Endothelial cell of umbilical vein (primary cell): Measurements from ENCODE around the gene CACNA1C. TPM values are rescaled to one million over a fixed set of nuclear protein-coding genes. Genes with fewer than 3 reads are reported as not detected.

Experiments
- BruUV-seq: library from RNA; stranded (reverse); fragments of 400-500 nt; replicated peaks from 2 replicates; lab custom pipeline; 2021; lab: Mats Ljungman, UMichigan
- CTCF ChIA-PET: fragments of 300-600, 350-600 bp; sonication (Branson Sonifier 250); formaldehyde crosslinking; loops from one replicate; lab custom pipeline; 2021; ENCODE audit warnings: antibody characterized with exemption, inconsistent platforms; lab: Charles Lee
- POLR2A ChIA-PET: fragments of 300-600, 350-600 bp; sonication (Branson Sonifier 250); formaldehyde crosslinking; loops from one replicate; lab custom pipeline; 2021; ENCODE audit warnings: antibody characterized with exemption, inconsistent platforms; lab: Charles Lee
- DNase-seq: peaks from one replicate; pipeline ENCODE4 v3.0.0-alpha.2; 2011; ENCODE audit warnings: low read depth, low spot score
- FAIRE-seq: peaks from 2 replicates; lab custom pipeline; 2011; peaks lifted over from hg19 to GRCh38; lab: Jason Lieb, UNC
- H2AFZ ChIP-seq: 2 replicates; pipeline ENCODE4 v1.6.0; 2012; ENCODE audit warnings: low read depth, low read length, control low read depth, inconsistent platforms
- H3K27ac ChIP-seq: 2 replicates; pipeline ENCODE4 v1.5.1; 2011; ENCODE audit warnings: low read depth, mild to moderate bottlenecking, control low read depth, low read length, moderate library complexity; ENCODE audit not compliant: insufficient read depth
- H3K27me3 ChIP-seq, 2 experiments: 2 replicates each; pipeline versions ENCODE4 v1.6.0 to v1.6.1; 2011; ENCODE audit warnings: low read length in 2 of 2, mixed read lengths in 1 of 2; ENCODE audit not compliant: control insufficient read depth in 2 of 2, insufficient read depth in 2 of 2
- H3K36me3 ChIP-seq, 2 experiments: 2 replicates in 1 of 2; 3 replicates in 1 of 2; pipeline ENCODE4 v1.5.1; 2011; ENCODE audit warnings: low read length in 2 of 2, mild to moderate bottlenecking in 1 of 2, moderate library complexity in 1 of 2; ENCODE audit not compliant: control insufficient read depth in 2 of 2, insufficient read depth in 2 of 2; ENCODE audit errors: extremely low read depth in 1 of 2
- H3K4me1 ChIP-seq: 3 replicates; pipeline ENCODE4 v1.5.1; 2011; ENCODE audit warnings: mild to moderate bottlenecking, low read length; ENCODE audit not compliant: control insufficient read depth, insufficient read depth; ENCODE audit errors: extremely low read depth
- H3K4me2 ChIP-seq: 2 replicates; pipeline ENCODE4 v1.6.1; 2011; ENCODE audit warnings: low read length, control low read depth, mixed read lengths; ENCODE audit not compliant: insufficient read depth
- H3K4me3 ChIP-seq, 3 experiments: fragments of 200-600 bp in 1 of 3; sonication (generic), shearing (Covaris generic) in 1 of 3; replicated peaks in 1 of 3; 2 replicates each; pipeline ENCODE4 v1.5.1; 2011 to 2016; ENCODE audit warnings: control low read depth in 3 of 3, low read length in 3 of 3, mild to moderate bottlenecking in 2 of 3, inconsistent platforms in 1 of 3, low read depth in 1 of 3, moderate library complexity in 1 of 3; ENCODE audit not compliant: insufficient read depth in 1 of 3
- H3K79me2 ChIP-seq: 2 replicates; pipeline ENCODE4 v1.6.0; 2012; ENCODE audit warnings: low read length, inconsistent platforms; ENCODE audit not compliant: control insufficient read depth, insufficient read depth
- H3K9ac ChIP-seq: replicated peaks from 2 replicates; pipeline ENCODE3; 2011; ENCODE audit warnings: low read length, control low read depth; ENCODE audit not compliant: insufficient read depth; ENCODE audit errors: extremely low read depth
- H3K9me1 ChIP-seq: replicated peaks from 3 replicates; pipeline ENCODE4 v1.6.0; 2011; ENCODE audit warnings: mild to moderate bottlenecking, low read length; ENCODE audit not compliant: control insufficient read depth, insufficient read depth; ENCODE audit errors: extremely low read depth
- H3K9me3 ChIP-seq: replicated peaks from 2 replicates; pipeline ENCODE4 v1.5.1; 2012; ENCODE audit warnings: low read length, inconsistent platforms; ENCODE audit not compliant: control insufficient read depth, insufficient read depth
- H4K20me1 ChIP-seq: replicated peaks from 2 replicates; pipeline ENCODE3; 2011; ENCODE audit warnings: mild to moderate bottlenecking, low read length; ENCODE audit not compliant: control insufficient read depth, insufficient read depth; ENCODE audit errors: extremely low read depth
- EZH2 ChIP-seq: IDR thresholded peaks from 2 replicates; pipeline ENCODE4 v1.6.1; 2012; ENCODE audit warnings: borderline replicate concordance, low read depth, mild to moderate bottlenecking, moderate library complexity, low read length, inconsistent platforms; ENCODE audit not compliant: severe bottlenecking
- FOS ChIP-seq: IDR thresholded peaks from 2 replicates; pipeline ENCODE4 v1.6.1; 2011; ENCODE audit warnings: mild to moderate bottlenecking, low read length, moderate library complexity, borderline replicate concordance; ENCODE audit not compliant: insufficient read depth
- JUN ChIP-seq: IDR thresholded peaks from 2 replicates; pipeline ENCODE4 v1.6.1; 2011; ENCODE audit warnings: borderline replicate concordance, low read depth; ENCODE audit not compliant: insufficient read length, insufficient read depth
- MYC ChIP-seq: IDR thresholded peaks from one replicate; pipeline ENCODE4 v1.6.1; 2011; ENCODE audit warnings: mild to moderate bottlenecking, low read depth, low read length
- POLR2A ChIP-seq: IDR thresholded peaks from 2 replicates; pipeline ENCODE4 v1.6.1; 2012; ENCODE audit warnings: low read depth, mild to moderate bottlenecking, control low read depth, low read length
- dilution Hi-C: fragments of 300-500 bp; cut with MboI; formaldehyde crosslinking; loops from one replicate; pipeline ENCODE4 v1.15.0; 2019; ENCODE audit warnings: low sequenced_read_pairs; ENCODE audit not compliant: extremely low pct_ligation_motif_present
- intact Hi-C: fragments of 100-400 bp; cut with micrococcal nuclease; formaldehyde crosslinking; loops from one replicate; pipeline ENCODE4 v1.10.0; 2022
- polyA plus RNA-seq, 4 experiments: library from polyadenylated mRNA; depleted of rRNA in 3 of 4; stranded (reverse) in 3 of 4; unstranded in 1 of 4; fragments of >200 nt; gene quantifications; 2 replicates each; pipeline versions ENCODE4 v1.2.1 to v1.2.3, GENCODE V29; 2011 to 2012; ENCODE audit warnings: missing spikeins in 1 of 4
- total RNA-seq: library from RNA; stranded (reverse); gene quantifications from 2 replicates; pipeline ENCODE4 v1.2.3, GENCODE V29; 2021
- TF ChIP-seq, protein P1 (sequence below): IDR thresholded peaks from 2 replicates; pipeline ENCODE4 v1.6.1; 2011; ENCODE audit not compliant: insufficient read depth, insufficient read length

The CACNA1C gene
- total and polyA plus RNA-seq, 2 donors (not counting 3 experiments of a cell fraction or from before 2014, with no cell fraction given): not detected

DNA sequence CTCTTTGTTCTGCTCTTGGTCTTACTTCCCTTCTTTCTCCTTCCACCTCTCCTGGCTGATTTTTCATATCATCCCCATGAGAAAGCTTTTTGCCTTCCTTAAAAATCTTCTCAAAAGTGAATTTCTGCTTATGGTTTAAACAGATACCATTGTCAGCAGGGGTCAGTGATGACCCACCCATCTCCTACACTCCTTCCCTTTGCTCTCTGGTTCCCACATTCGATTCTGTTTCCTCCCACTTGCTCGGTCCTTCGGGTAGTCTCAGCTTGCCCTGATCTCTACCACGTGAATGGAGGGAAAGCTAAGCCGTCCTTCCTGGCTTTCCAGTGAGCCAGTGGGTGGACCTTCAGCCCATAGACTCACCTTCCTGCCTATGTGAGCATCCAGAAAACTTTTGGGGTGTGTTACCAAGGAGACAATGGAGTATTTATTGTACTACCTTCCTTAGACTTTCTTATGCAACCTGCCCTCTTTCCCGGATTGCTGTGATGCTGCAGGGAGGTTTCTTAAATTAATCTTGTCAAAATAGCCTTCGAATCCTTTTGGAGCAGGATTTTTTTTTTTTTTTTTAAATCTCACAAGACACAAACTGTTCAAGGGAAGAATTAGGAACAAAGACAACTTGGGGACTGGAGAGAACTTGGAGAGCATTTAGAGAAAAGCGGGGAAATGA, 306.3 kb downstream of the CACNA1C start:
- H3K36me3 ChIP-seq: no peaks in the 10 kb centered on the region
- no peak overlapping the region for H2AFZ ChIP-seq
- dilution Hi-C loops (no loop called here), intact Hi-C loops (no loop called here)
- H3K27me3 ChIP-seq: no peaks in the 10 kb centered on the region
- H3K9me1 ChIP-seq: no peaks in the 10 kb centered on the region
- no peak overlapping the region for H3K27ac ChIP-seq
- no peaks in the 10 kb centered on the region for H4K20me1 ChIP-seq
- ChIA-PET CTCF (no interaction called here), POLR2A (no interaction called here)
- BruUV-seq: no TSS peak
- no peaks in the 10 kb centered on the region for H3K9me3 ChIP-seq
- no peak overlapping the region for H3K4me3 ChIP-seq
- no peak overlapping the region for H3K4me2 ChIP-seq
- FAIRE-seq (no peak), DNase-seq (no peak)
- no peak overlapping the region for H3K9ac ChIP-seq
- TF ChIP-seq, protein P1, sequence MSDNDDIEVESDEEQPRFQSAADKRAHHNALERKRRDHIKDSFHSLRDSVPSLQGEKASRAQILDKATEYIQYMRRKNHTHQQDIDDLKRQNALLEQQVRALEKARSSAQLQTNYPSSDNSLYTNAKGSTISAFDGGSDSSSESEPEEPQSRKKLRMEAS: no peak
- TF ChIP-seq FOS (no peak), JUN (no peak), POLR2A (no peak), MYC (no peak), EZH2 (no peak)
- H3K79me2 ChIP-seq: no peaks in the 10 kb centered on the region
- peaks cover 5% of the 10 kb centered on the region for H3K4me1 ChIP-seq
